Stimulated activated CD4-positive, alpha-beta T cell treated with anti-CD3 and anti-CD28 coated beads, Interleukin-12 subunit alpha, Interleukin-12 subunit beta, amount 100 ng/mL, for 4 hours (primary cell): ENCODE measurements around the gene APPBP2.
"Not testable (repeated sequence)": the region's sequence is repeated elsewhere in the genome, so short reads cannot be mapped to it uniquely, and the experiment has no call there.

Source experiments
- DNase-seq: peaks from one replicate; pipeline ENCODE4 v3.0.0-alpha.2; 2020

The APPBP2 gene

GRCh38 chr17:60490594-60490993 lies 35.4 kb downstream of the APPBP2 start:
- DNase-seq = not testable (repeated sequence)

GRCh38 chr17:60481604-60482003 lies 44.4 kb downstream of the APPBP2 start:
- no peak for DNase-seq

- no peak for DNase-seq
Observed at GRCh38 chr17:60473788-60474187, 52.3 kb downstream of the APPBP2 start.

- no peak for DNase-seq
Observed at GRCh38 chr17:60472449-60472848, 53.6 kb downstream of the APPBP2 start.

- no peak for DNase-seq
Observed at GRCh38 chr17:60471451-60471850, 54.6 kb downstream of the APPBP2 start.

- no peak for DNase-seq
Observed at GRCh38 chr17:60468371-60468770, 57.7 kb downstream of the APPBP2 start.

GRCh38 chr17:60464343-60464742 lies 61.7 kb downstream of the APPBP2 start:
- DNase-seq = no peak

GRCh38 chr17:60463157-60463835 lies 62.7 kb downstream of the APPBP2 start:
- no peak for DNase-seq

GRCh38 chr17:60461584-60461983 lies 64.5 kb downstream of the APPBP2 start:
- no peak for DNase-seq

GRCh38 chr17:60457148-60457547 lies 68.9 kb downstream of the APPBP2 start:
- DNase-seq = no peak

GRCh38 chr17:60455378-60455777 lies 70.7 kb downstream of the APPBP2 start:
- no peak for DNase-seq

GRCh38 chr17:60451965-60452364 lies 74.1 kb downstream of the APPBP2 start:
- DNase-seq = no peak

GRCh38 chr17:60451071-60451470 lies 75.0 kb downstream of the APPBP2 start:
- no peak for DNase-seq

GRCh38 chr17:60447375-60447774 lies 78.7 kb downstream of the APPBP2 start:
- no peak for DNase-seq

- DNase-seq = no peak
Observed at GRCh38 chr17:60445144-60445543, 80.9 kb downstream of the APPBP2 start.

- no peak for DNase-seq
Observed at GRCh38 chr17:60443713-60444112, 82.3 kb downstream of the APPBP2 start.

GRCh38 chr17:60442271-60443173 lies 83.5 kb downstream of the APPBP2 start:
- DNase-seq = no peak

GRCh38 chr17:60439501-60439900 lies 86.5 kb downstream of the APPBP2 start:
- no peak for DNase-seq

GRCh38 chr17:60436676-60437075 lies 89.4 kb downstream of the APPBP2 start:
- DNase-seq = no peak

- peak; percentile 37 for DNase-seq
Observed at GRCh38 chr17:60435244-60436167, 90.5 kb downstream of the APPBP2 start.

- DNase-seq = not testable (repeated sequence)
Observed at GRCh38 chr17:60433021-60433997, 92.7 kb downstream of the APPBP2 start.

GRCh38 chr17:60430561-60430960 lies 95.5 kb downstream of the APPBP2 start:
- not testable (repeated sequence) for DNase-seq
